Vagina (tissue), 2 donors: ENCODE results near the gene NIPAL3.

ENCODE experiments used
- CTCF ChIP-seq, 3 experiments: fragments of 450-650 bp in 2 of 3; fragments of 200-600 bp in 1 of 3; sonication (generic) in 1 of 3; IDR thresholded peaks; one replicate each; pipeline ENCODE4 v1.5.1; 2017 to 2019; ENCODE audit warnings: antibody characterized with exemption in 3 of 3, mild to moderate bottlenecking in 2 of 3, moderate library complexity in 2 of 3
- POLR2A ChIP-seq, 2 donors: fragments of 450-650 bp; IDR thresholded peaks; one replicate each; pipeline ENCODE4 v1.6.1; 2017; ENCODE audit warnings: antibody characterized with exemption in 2 of 2, mild to moderate bottlenecking in 2 of 2, moderate library complexity in 2 of 2
- POLR2AphosphoS5 ChIP-seq, 2 donors: sonication (generic); formaldehyde crosslinking; IDR thresholded peaks; one replicate each; pipeline ENCODE4 v1.9.0; 2017; ENCODE audit warnings: antibody characterized with exemption in 2 of 2, mild to moderate bottlenecking in 2 of 2, low read depth in 1 of 2; ENCODE audit not compliant: insufficient read depth in 1 of 2

- TF ChIP-seq CTCF (IDR thresholded peaks at IDR 0.05) (no peak), POLR2A (IDR thresholded peaks at IDR 0.05) (no peak), POLR2AphosphoS5 (IDR thresholded peaks at IDR 0.05; ENCODE audit: insufficient read depth in 1 of 2, low read depth in 1 of 2) (no peak)
Measured at GRCh38 chr1:24442764-24443163, 27.2 kb downstream of the NIPAL3 start.
